Measurements from ENCODE around the gene RMI2.

The RMI2 gene

GRCh38 chr16:11310634-11310977 is 34.7 kb upstream of the RMI2 start:
- no peak for DNase-seq (ENCODE audit: low read depth)

DNA sequence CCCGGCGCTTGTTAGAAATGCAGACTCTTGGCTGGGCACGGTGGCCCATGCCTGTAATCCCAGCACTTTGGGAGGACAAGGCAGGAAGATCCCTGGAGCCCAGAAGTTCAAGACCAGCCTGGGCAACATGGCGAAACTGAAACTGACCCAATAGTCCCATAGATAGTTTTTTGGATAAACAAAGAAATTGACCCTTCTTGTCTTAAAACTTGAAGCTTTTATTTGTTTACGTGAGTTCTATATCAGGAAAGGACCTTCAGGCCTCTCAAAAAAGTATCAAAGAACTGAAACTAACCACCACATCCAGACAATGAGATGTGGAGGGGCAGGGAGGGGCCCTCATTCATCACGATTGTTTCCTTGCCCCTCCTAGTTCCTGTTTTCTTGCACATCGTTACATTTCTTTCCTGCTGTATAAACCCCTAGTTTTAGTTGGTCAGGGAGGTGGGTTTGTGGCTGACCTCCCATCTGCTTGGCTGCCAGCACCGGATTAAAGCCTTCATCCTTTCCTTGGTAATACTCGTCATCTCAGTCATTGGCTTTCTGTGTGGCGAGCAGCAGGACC is 34.2 kb upstream of the RMI2 start:
- no peak for DNase-seq (ENCODE audit: low read depth)

GRCh38 chr16:11312718-11313492 is 32.4 kb upstream of the RMI2 start:
- DNase-seq (ENCODE audit: low read depth) = peak; percentile 24

DNA sequence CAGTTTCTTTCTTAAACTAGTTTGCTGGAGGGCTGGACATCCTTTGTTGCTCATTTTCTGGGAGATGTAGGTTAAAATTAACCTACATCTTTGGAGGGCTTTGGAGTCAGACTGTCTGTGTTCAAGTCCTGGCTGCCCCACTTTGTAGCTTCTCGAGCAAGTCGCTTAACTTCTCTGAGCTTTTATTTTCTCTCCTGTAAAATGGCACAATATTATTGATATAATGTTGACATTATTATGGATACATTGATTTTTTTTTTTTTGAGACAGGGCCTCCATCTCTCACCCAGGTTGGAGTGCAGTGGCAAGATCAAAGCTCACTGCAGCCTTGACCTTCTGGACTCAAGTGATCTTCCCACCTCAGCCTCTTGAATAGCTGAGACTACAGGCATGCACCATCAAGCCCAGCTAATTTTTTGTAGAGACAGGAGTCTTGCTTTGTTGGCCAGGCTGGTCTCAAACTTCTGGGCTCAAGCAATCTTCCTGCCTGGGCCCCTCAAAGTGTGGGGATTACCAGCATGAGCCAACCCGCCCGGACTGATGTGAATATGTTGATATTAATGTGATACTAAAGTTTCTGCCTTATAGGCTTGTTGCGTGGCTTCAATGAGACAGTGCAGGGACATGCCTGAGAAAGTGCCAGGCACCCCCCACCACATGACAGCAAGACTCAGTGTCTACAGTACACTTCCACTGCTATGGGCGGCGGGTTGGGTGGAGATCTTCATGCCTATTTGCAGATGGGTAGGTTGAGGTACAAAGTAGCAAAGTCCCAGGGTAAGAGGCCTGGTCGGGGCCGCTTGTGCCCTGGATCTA is 31.6 kb upstream of the RMI2 start:
- no peak for DNase-seq (ENCODE audit: low read depth)

GRCh38 chr16:11314309-11314894 is 30.9 kb upstream of the RMI2 start:
- no peak for DNase-seq (ENCODE audit: low read depth)

DNA sequence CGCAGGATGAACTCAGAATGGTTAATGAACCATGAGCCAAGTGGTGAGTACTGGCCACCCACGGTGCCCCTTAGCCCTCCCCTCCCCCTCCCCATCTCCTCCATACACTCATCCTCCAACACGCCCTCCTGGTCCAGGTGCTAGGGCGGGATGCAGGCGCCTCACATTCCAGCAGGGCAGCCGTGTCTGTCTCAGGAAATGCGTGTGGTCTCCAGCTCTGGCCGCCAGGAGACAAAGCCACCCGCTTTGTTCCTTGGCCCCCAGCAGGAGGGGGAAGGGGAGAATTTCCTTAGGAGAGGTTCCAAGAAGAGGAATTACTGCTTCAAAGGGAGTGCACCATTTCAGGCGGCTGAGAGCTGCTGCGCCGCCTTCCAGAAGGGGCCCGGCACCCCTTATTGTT is 29.7 kb upstream of the RMI2 start:
- DNase-seq (ENCODE audit: low read depth) = no peak

- DNase-seq (ENCODE audit: low read depth) = no peak
Observed at GRCh38 chr16:11316331-11317015, 28.8 kb upstream of the RMI2 start.

DNA sequence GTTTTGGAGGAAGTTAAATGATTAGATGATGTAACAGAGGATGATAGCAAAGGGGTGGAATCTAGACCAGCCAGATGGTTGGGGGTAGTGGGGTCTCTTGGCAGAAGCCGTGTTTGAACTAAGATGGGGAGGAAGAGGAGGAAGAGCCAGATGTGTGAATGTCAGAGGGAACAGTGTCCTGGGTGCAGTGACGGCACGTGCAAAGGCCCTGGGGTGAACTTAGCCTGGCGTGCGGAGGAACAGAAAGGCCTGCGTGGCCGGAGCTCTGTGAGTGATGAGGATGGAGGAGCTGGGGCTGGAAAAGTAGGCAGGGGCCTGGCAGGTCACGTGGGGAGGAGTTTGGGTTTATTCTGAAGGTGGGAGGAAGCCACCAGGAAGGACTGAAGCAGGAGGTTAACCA is 26.4 kb upstream of the RMI2 start:
- DNase-seq (ENCODE audit: low read depth) = no peak

DNA sequence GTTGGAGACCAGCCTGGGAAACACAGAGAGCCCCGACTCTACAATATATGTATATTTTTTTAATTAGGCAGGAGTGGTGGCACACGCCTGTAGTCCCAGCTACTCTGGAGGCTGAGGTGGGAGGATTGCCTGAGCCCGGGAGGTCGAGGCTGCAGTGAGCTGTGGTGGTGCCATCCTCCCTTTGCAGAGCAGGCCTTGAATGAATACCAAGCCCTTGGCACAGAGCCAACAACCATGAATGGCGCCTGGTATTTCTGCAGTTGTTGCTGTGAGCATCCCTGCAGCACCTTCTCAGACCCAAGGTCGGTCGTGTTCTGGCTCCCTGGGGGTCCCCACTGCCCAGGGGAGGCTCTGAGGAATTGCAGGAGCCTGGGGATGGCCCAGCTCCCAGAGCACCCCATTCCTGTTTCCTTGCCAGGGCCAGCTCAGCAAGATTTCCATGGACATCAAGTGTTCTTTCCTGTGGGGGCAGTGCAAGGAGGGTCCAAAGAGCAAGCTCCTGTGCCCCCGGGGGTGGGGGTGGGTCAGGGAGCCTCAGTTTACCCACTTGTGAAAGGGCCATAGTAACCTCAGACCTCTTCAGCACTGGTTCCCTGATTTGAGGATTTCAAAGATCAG is 25.6 kb upstream of the RMI2 start:
- DNase-seq (ENCODE audit: low read depth) = no peak

DNA sequence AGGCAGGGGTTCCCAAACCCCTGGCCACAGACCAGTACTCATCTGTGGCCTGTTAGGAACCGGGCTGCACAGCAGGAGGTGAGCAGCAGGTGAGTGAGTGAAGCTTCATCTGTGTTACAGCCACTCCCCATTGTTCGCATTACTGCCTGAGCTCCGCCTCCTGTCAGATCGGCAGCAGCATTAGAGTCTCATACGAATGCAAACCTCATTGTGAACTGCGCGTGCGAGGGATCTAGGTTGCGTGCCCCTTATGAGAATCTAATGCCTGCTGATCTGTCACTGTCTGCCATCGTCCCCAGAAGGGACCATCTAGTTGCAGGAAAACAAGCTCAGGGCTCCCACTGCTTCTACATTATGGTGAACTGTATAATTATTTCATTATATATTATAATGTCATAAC is 25.1 kb upstream of the RMI2 start:
- no peak for DNase-seq (ENCODE audit: low read depth)

DNA sequence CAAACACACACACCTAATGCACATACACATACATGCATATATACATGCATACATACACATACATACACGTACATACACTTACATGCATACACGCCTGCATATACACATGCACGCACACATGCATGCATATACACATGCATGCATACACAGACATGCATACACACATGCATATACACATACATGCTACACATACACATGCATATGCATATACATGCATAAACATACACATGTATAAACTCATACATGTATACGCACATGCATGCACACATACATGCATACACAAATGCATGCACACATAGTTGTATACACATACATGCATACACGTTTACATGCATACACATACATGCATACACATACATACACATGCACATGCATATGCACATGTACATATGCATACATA is 23.6 kb upstream of the RMI2 start:
- DNase-seq (ENCODE audit: low read depth) = no peak

DNA sequence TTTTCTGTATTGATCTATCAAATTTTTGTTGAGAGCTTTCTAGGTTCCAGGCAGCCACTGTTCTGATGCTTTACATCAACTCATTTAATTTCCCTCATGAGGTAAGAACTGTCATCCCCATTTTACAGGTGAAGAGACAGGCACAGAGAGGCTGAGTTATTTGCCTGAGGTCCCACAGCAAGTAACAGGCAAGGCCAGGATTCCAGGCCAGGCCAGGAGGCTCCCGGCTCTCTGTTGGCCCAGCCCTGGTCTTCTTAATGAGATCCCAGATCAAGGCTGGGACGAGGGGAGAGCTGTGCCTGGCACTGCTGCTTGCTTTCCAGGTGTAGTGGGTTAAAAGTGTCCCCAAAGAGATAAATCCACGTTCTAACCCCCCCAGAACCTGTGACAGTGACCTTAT is 22.4 kb upstream of the RMI2 start:
- DNase-seq (ENCODE audit: low read depth) = no peak

- DNase-seq (ENCODE audit: low read depth) = no peak
Observed at GRCh38 chr16:11323551-11324336, 21.5 kb upstream of the RMI2 start.

DNA sequence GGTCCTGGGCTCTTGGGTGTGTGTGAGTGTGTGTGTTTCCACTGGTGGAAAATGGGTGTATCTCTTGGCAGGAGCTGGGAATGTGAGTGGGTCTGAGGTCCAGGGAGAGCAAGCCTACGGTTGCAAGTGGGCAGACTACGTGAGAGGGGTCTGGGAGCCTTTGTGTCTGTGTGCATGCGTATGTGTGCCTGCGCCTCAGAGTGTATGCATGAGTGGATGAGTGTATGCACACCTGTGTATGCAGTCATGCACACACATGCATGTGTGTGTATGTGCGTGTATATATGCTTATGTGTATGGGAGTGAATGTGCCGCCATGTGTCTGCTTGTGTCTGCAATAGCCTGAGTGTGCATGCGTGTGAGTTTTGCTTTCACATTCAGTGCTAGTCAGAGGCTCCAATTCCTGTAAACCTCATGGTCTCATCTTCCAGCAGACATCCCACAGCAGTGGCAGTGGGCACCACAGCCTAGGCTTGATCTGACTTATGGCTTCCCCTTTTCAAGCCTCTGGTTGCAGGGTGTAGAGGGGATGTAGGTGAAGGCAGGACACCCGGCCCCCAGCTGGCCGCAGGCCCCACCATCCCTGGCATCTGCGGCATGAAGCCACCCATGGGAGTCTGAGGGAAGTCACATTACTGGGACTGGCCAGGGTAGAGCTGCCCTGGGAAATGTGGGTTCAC is 19.7 kb upstream of the RMI2 start:
- peak; percentile 26 for DNase-seq (ENCODE audit: low read depth)

- DNase-seq (ENCODE audit: low read depth) = no peak
Observed at GRCh38 chr16:11326084-11326736, 19.0 kb upstream of the RMI2 start.

DNA sequence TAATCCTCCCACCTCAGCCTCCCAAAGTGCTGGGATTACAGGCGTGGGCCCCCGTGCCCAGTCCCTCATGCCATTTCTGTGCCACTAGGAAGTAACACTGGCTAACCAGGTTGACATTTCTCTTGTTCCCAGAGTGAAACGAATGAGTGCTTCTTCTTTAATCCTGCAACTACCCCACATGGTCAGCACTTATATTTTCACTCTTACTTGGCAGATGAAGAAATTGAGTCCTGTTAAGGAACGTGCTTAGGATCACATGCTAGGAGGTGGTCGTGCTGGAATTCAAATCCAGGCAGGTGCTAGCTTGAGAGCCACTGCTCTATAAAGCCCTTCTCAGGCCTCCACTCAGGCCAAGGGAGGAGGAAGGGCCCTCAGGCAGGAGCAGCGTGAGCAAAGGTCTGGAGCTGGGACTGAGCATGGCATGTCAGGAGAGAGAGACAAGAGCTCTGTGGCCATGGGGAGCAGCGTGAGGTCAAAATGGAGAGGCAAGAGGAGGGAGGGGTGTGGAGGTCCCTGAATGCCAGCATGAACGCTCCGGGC is 18.5 kb upstream of the RMI2 start:
- no peak for DNase-seq (ENCODE audit: low read depth)

DNA sequence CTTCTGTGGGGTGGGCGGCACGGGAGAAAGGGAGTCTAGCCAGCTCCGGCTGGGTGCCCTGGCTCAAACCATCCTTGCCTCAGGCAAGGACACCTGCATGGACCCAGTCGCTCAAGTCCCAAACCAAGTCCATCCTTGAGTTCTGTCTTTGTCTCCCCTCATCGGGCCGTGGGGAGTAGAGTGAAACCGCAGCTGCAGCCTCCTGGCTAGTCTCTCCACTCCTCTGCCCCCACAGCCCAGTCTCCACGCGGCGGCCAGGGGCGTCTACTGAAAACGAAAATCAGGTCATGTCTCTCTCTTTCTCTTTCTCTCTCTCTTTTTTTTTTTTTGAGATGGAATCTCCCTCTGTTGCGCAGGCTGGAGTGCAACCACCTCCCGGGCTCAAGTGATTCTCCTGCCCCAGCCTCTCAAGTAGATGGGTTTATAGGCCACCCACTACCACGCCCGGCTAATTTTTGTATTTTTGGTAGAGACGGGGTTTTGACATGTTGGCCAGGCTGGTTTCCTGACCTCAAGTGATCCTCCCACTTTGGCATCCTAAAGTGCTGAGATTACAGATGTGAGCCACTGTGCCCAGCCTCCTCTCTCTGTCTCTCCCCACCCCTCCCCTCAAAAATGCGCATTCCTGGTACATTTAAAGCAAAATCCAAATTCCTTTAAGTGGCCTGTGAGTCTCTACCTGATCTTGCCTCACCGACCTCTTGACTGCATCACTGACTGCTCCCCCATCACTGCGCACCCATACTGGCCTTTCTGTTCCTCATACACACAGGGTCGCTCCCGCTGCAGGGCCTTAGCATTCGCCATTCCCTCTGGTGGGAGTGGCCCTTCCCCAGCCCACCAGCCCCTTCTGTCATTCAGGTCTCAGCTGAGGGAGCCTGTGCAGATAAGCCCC is 17.7 kb upstream of the RMI2 start:
- DNase-seq (ENCODE audit: low read depth) = no peak

All from stimulated activated CD4-positive, alpha-beta T cell treated with anti-CD3 and anti-CD28 coated beads, Interleukin-2, amount 100 ng/mL, for 4 hours (primary cell).